HG03469 (cell line): ENCODE measurements around the gene HHLA2.
A peak's percentile ranks its signal among the peaks of the same experiment; 100 is the strongest.
"Not testable (repeated sequence)": the region's sequence is repeated elsewhere in the genome, so short reads cannot be mapped to it uniquely, and the experiment has no call there.

Source experiments
- ATAC-seq: cut with Tn5 transposase; IDR thresholded peaks from one replicate; pipeline ENCODE4 v1.9.1; 2021; ENCODE audit warnings: mild to moderate bottlenecking, moderate library complexity, moderate number of reproducible peaks; ENCODE audit not compliant: unreplicated experiment

HHLA2 gene

DNA sequence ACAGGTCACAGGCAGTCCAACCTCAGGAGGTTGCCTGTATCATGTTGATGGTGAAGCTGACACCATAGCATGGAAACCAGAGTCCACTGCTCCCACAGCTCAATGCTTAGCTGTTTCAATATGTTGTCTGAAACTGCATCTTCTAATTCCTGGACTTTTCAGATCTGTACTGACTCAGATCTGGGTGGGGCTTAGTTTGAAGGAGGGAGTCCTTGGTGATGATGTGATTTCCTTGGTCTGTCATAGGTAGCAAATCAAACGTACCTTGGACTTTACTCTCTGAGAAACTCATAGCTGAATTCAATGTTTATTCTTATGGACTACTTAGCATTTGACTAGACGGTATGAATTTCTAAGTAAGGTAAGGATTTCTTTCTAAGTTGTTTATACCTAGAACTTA, at the start of gene HHLA2:
Gene HHLA2, plus strand, starts transcription at position 310 of the 400 bp plus-strand sequence. CDS start 55,266 bp downstream, outside the sequence.
- ATAC-seq, result peak; percentile 37

DNA sequence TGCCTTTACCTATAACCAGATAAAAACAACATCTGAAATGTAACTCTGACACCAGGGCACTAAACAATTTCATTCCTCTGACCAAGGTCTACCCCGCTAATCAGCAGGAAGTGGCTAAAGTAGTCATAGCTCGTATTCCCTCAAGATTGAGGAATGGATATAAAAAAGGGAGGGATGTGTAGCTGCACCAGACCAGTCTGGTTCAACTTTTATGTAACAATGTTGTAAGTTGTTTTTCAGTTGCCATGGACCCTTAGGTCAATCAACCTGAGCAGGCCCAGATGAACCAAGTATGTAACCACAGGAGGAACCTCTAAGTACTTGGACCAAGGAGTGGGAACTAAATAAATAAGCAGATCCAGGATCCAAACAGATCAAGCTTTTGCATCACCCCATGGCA, 45.7 kb upstream of the HHLA2 start:
- ATAC-seq, result no peak

GRCh38 chr3:108251265-108251664, 45.1 kb upstream of the HHLA2 start:
- no peak for ATAC-seq

DNA sequence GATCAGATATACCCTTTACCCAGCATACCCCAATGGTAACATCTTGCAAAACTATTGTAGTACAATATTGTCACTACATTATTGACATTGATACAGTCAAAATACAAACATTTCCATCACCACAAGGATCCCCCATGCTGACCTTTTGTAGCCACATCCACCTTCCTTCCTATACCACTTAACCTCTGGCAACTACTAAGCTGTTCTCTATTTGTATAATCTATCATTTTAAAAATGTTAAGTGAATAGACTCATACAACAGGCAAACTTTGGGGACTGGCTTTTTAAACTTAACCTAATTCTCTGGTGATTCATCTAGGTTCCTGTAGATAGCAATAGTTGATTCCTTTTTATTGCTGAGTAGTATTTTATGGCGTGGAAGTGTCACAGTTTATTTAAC, 44.5 kb upstream of the HHLA2 start:
- no peak for ATAC-seq

- no peak for ATAC-seq
Observed at GRCh38 chr3:108255131-108255530, 41.2 kb upstream of the HHLA2 start.

DNA sequence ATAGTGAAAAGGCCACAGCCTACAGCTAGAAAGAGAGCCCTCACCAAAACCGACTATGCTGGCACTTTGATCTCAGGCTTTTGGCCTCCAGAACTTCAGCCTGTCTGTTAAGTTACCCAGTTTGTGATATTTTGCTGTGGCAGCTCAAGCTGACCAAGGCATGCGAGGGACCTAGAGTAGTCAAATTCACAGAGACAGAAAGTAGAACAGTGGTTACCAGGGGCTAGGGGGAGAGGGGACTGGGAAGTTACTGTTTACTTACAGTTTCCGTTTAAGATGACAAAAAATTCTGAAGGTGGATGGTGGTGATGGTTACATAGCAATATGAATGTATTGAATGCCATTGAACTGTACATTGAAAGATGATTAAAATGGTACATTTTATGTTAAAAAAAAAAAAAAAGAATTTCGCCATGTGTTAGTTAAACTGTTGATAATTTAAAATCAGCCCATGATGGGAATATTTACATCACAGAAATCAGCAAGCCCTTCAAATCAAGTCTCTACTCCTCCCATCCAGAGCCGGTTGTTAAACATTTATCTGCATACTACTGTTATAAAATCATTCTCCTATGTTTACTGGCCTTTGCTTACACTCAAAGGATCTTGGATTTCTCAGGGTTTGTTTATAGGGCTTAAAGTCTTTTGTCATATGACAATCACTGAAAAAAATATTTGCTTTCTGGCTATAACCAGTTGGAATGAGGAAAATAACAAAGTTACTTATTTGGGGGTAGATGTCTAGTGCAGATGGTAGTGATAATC, 31.6 kb upstream of the HHLA2 start:
- ATAC-seq, result not testable (repeated sequence)

GRCh38 chr3:108268235-108268634, 28.1 kb upstream of the HHLA2 start:
- not testable (repeated sequence) for ATAC-seq

DNA sequence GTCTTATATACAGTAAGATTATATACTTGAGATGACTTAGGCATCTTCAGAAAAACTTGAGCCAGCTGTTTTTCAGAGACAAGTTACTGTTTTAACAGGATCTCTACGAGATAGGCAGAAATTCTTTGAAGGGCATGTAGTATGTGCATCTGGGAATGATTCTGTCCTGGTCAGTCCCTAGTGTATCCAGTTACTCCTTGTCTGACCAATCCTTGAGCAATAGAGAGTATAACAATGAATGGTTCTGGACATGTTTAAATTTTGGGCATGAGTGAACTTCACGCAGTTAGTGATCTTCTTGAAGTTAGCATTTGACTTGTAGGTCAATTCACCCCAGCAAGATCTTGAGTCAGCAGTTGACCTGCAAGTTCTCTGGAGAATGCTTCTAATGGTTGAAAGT, 24.7 kb upstream of the HHLA2 start:
- no peak for ATAC-seq

GRCh38 chr3:108279066-108279465, 17.3 kb upstream of the HHLA2 start:
- not testable (repeated sequence) for ATAC-seq

DNA sequence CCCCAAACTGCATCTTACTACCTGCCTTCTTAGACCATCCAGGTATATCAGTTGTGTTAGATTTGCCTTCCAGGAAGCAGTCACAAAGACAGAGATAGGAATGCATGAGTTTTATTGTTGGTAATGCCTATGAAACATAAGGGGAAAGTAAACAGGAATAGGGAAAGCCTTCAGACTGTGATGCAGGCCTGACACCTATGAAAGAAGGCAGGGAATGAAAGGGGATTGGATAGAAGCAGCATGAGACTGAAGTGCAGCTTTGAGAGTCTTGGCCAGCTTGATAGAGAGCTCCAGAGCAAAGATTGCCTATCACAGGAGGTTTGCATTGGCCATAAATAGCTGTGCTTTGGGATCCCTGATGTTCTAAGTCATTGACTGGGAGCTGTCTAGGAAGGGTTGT, 15.9 kb upstream of the HHLA2 start:
- ATAC-seq, result no peak

- ATAC-seq, result no peak
Observed at GRCh38 chr3:108281670-108282069, 14.7 kb upstream of the HHLA2 start.

GRCh38 chr3:108283006-108283405, 13.3 kb upstream of the HHLA2 start:
- ATAC-seq, result no peak

DNA sequence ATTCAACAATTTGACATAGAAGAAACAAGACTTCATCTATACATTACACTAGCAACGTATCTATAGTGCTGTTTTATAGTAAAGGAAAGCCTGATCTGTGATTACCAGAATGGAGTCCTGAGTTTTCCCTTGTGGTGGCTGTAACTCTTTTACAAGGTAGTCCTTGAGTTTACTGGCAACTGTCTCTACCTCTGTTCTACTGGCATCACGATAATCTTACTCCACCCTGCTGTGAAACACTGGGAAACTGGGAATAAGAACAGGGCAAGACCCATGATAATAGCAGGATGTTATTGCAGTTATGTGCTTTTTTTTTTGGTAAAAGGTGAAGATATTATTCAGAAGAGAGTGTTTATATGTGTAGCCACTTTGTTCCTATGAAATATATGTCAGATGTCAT, 12.4 kb upstream of the HHLA2 start:
- no peak for ATAC-seq

GRCh38 chr3:108285176-108285575, 11.2 kb upstream of the HHLA2 start:
- ATAC-seq, result no peak

DNA sequence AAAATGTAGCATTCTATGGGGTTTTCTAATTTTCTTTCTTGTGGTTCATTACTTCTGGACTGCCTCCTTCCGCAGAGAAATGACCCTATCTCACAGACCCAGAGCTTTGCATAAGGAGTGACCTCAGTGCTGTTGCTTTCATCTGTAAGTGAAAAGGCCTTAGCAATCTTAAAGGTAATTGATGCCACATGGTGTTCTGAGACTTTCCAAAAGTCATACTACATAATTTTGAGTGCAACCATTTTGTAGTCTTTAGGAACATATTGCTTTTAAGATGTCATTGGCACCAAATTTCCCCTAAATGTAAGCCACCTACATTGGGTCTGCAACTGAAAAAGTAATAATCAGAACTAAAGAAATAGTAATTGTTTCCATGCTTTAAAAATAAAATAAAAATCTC, 9.2 kb upstream of the HHLA2 start:
- ATAC-seq, result no peak

GRCh38 chr3:108288193-108288592, 8.2 kb upstream of the HHLA2 start:
- ATAC-seq, result not testable (repeated sequence)

- no peak for ATAC-seq
Observed at GRCh38 chr3:108289159-108289558, 7.2 kb upstream of the HHLA2 start.

DNA sequence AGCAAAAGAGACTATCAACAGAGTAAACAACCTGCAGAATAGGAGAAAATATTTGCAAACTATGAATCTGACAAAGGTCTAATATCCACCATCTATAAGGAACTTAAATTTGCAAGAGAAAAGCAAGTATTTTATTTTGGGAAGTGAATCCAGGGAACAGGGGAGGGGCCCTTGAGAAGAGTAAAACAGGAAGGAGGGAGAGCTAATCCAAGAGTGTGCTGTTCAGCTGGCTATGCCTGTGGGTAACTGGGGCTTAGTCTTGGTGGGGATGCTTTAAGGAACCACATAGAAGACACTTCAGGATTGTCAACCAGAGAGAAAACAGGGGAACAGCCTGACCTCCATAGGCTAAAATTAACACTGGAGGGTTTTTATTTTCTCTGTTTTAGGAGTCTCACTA, 3.9 kb upstream of the HHLA2 start:
- ATAC-seq, result no peak

DNA sequence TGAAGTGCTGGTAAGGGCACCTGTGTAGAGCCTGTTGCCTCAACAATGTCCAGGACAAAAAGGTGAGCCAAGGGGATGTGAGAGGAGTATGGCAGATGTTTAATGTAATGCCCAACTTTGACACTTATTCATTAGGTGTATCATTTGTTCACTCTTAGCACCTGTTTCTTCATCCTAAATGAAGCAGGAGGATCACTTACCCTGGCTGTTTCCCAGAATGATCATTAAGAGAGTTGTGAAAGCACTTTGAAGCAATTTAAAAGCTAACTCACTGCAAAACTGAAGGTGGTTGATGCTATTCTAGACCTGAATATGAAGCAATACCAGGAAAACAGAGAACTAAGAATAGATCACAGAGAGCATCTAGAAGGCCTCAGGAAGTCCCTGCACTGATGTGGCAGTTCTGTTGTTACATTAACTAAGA, 3.4 kb upstream of the HHLA2 start:
- ATAC-seq, result peak; percentile 78

GRCh38 chr3:108293858-108294257, 2.5 kb upstream of the HHLA2 start:
- ATAC-seq, result peak; percentile 64

DNA sequence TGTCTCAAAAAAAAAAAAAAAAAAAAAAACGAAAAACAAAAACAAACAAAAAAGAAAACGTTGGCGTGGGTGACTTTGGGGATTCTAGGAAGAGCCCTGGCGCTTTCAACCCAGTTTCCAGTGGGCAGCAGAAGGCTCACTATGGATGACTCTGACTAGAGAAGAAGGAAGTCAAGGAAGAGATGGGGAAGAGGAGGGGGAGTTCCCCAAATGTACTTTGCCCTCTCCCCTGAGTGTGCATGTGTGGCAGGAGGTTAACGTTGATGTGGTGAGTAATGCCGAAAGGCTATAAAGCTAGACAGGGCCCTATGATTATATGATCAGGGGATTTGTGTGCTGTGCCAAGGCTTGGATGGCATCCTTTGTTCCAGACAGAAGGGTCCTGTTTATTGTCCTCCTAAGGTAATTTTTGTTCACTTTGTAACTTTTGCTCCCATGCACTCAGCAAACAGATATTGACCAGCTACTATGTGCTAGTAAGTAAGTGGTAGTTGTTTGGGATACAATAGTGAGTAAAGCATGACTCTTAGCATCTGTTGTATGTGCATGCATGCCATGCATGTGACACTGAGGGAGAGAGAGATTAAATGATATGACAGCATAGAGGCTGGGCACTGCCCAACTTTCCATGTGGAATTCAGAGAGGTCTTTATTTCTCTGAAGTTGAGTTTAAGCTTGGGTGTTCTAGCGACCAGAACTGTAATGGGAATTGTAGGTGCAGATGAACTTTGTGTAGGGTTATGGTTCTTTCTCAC, 750 bp upstream of the HHLA2 start:
- no peak for ATAC-seq

DNA sequence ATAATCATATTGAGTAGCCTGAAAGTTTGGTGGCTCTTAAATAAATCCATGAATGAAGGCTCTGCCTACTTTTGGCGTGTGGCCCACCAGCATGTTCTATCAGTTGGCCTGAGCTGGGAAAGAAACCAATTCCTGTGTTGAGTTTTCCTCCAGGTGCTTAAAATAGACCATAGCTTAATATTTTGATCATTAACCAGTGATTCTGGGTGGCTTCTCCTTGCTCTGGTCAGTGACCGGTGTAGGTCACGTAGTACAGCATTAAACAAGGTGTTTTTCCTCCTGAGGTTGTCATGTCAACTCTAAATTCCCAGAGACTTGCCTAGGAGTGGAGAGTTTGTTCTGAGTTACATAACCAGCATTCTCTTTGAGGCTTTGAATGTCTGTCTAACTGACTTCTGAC, 1.3 kb downstream of the HHLA2 start:
- no peak for ATAC-seq
